Measurements from ENCODE around the gene KLK5.

The KLK5 gene

GRCh38 chr19:50968716-50969412 is 16.0 kb upstream of the KLK5 start:
- no peak for DNase-seq

DNA sequence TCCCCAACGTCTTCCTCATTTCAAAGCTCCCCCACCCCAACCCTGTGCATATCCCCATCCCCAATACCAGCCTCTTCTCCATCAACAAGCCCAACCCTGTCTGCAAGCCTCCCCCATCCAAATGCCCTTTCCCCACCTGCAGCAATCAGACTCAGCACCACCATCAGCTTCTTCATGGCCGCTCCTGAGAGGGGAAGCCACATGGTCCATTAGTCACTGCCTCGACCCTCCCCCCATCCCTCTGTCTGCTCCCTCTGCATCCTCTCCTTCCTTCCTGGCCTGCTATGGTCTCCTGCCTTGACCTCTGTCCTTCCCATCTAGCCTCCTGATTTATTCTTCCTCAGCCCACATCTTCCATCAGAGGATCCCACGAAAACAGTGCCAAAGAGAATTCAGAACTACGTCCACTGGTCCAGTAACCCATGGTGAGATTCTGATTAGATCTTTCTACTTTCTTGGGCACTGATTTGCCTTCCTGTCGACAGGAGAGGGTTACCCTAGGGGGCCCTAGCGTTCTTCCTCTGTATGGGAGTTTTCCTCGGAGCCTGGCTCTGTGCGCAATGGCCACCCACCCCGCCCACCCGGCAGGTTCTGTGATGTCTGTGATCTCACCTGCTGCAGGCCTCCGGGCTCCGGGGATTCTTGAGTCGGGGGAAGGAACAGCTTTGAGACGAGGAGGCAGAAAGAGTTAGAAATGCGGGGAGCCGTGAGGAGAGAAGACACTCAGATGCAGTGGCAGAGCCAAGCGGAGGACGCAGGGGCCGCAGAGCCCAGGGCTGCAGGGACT is 15.3 kb upstream of the KLK5 start:
- DNase-seq = no peak

- DNase-seq = no peak
Measured at GRCh38 chr19:50964266-50964665, 11.4 kb upstream of the KLK5 start.

DNA sequence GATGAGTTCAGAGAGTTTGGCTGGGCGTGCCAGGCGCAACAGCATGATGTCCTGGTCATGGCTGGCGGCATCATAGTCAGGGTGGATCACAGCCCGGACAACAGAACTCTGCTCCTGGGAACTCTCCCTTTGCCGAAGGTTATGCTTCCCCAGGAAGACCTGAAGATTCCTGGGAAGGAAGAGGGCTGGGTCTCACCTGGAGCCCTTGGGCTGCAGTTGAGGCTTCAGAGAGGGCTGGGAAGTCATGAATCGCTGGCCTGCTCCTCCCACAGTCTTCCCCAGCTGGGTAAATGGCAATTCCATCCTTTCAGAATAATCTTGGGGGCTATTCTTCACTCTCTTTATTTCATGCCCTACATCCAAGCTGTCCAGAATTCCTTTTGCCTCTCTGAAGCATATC is 10.5 kb upstream of the KLK5 start:
- no peak for DNase-seq

DNA sequence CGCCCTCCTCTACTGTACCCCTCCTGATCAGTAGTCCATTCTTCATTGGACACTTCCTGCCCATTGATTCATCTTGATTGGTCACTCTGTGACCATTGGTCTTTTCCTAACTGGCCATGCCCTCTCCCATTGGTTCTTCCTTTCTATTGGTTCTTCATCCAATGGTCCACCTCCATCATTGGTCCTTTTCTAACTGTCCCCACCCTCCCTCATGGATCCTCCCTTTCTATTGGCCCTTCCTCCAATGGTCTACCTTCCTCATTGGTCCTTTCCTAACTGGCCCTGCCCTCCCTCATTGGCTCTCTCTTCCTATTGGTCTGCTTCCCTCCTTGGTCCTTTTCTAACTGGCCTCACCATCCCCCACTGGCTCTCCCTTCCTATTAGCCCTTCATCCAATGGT is 9.4 kb upstream of the KLK5 start:
- DNase-seq = no peak

DNA sequence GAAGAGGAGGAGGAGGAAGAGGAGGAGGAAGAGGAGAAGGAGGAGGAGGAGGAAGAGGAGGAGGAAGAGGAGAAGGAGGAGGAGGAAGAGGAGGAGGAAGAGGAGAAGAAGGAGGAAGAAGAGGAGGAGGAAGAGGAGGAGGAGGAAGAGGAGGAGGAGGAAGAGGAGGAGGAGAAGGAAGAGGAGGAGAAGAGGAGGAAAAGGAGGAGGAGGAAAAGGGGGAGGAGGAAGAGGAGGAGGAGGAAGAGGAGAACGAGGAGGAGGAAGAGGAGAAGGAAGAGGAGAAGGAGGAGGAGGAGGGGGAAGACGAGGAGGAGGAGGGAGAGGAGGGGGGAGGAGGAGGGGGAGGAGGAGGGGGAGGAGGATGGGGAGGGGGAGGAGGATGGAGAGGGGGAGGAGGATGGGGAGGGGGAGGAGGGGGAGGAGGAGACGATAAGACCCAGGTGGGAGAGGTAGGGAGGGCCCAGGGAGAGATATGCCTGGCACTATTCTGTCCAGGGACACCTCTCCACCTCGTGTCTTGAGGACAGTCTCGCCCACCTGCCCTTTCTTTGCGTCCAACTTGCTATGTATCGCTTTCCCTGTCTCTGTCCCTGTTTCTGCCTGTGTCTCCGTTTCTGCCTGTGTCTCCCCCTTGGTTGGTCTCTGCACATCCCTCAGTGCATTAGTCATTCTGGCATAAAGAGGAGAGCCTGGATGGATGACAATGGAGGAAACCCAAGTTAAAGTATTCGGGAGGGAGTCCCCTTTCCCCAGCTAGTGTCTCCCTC is 7.1 kb upstream of the KLK5 start:
- no peak for DNase-seq

- no peak for DNase-seq
Measured at GRCh38 chr19:50957587-50957986, 4.7 kb upstream of the KLK5 start.

DNA sequence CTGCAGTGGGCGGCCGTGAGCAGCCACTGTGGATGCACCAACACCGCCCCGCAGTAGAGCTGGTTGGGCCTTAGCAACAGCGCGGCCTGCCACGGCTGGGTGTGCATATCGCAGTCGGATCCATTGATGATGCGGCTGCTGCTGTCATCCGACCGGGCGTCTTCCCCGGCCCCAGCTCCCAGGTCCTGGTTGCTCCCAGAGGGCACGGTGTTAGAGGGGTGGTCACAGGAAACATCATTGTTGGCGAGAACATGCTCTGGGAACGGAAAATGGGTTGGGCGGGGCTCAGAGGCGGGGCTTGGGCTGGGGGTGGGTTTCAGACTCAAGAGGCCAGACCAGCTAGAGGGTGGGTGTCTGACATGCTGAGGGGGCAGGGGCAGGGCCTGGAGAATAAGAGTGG is 3.0 kb downstream of the KLK5 start:
- no peak for DNase-seq

DNA sequence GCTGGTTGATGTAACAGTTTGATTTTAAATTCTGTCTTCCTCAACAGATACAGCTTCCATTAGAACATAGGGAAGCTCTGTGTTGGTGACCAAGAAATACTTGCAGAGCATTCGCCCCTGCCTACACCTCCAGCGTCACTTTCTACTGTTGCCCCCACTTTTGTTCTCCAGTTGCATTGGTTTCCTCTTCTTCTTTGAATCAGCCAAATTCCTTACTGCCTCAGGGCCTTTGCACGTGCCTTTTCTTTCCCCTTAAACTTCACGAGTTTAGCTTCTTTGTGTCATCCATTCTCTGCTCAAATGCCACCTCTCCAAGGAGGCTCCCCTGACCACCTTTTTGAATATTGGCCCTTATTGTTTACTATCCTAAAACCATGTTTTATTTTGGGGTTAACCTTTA is 5.7 kb downstream of the KLK5 start:
- DNase-seq = no peak

DNA sequence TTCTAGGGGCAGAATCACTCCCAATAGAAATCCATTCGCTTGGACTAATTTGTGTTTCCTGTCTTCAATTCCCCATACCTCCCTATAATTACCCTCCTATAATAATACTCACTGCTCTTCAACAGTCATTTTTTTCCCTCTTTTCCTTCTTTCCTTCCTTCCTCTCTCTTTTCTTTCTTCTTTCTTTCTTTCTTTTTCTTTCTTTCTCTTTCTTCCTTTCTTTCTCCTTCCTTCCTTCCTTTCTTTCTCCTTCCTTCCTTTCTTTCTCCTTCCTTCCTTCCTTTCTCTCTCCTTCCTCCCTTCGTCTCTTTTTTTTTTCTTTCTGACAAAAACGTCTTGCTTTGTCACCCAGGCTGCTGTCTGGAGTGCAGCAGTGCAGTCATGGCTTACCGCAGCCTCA is 8.0 kb downstream of the KLK5 start:
- DNase-seq = no peak

DNA sequence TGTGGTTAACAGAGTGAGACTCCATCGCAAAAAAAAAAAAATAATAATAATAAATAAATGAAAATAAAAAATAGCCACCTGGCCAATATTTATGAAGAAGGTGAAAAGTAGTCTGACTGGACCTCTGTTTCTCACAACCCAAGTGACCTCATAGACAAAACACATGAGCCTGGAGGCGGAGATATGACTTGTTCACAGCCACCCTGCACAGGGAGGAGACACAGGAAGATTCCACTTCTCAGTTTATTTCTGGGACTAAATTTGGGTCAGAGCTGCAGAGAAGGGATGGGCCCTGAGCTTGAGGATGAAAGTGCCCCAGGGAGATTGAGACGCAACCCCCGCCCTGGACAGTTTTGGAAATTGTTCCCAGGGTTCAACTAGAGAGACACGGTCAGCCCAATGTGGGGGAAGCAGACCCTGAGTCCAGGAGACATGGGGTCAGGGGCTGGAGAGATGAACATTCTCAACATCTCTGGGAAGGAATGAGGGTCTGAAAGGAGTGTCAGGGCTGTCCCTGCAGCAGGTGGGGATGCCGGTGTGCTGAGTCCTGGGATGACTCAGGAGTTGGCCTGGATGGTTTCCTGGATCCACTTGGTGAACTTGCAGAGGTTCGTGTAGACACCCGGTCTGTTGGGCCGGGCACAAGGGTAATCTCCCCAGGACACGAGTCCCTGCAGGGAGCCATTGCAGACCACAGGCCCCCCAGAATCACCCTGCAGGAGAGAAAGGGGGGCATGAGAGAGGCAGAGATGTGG is 9.6 kb downstream of the KLK5 start:
- no peak for DNase-seq

DNA sequence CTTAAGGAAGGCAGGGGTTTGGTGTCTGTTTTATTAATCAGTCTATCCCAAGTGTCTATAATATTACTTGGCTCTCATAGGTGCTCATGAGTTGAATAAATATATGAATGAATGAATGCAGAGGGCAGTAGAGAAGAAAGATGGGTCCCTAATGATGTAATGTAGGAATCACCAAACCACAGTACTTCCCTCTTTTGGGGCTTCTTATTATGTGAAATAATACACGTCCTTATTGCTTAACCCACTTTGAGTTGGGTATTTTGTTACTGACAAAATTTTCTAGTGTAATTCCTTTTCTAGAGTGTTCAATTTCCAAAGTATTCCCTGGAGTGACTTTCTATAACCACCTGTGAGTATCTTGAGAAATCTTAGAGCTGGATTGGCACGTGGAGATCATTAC is 13.2 kb downstream of the KLK5 start:
- DNase-seq = no peak

DNA sequence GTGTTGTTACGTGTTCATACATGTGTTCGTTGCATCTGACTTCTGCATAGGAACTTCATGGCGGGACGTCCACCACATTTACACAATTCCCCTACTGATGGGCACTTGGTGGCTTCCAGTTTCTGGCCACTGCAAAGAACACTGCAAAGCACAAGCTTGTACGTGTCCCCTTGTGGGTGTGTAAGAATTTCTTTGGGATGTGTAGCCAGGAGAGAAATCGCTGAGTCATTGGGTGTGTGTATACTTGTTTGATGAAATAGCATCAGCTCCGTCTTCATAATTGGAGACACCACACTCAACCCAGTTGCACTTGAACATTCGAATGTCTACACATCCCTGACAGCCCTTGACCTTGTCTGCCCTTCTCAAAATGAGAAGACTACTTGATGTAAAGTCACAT is 19.2 kb downstream of the KLK5 start:
- DNase-seq = no peak

DNA sequence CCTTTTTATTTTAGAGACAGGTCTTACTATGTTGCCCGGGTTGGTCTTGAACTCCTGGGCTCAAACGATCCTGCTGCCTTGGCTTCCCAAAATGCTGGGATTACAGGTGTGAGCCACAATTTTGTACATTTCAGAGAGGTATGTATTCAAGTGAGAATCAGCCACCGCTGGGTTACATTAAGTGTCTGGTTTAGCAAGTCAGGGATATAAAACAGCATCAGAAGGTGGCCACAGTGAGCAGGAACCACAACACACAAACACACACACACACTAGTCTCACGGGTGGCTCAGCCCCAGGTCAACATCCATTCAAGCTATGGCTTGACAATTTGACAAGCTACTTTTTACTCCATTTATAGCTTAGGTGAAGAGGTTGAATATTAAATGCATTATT is 20.2 kb downstream of the KLK5 start:
- DNase-seq = no peak

DNA sequence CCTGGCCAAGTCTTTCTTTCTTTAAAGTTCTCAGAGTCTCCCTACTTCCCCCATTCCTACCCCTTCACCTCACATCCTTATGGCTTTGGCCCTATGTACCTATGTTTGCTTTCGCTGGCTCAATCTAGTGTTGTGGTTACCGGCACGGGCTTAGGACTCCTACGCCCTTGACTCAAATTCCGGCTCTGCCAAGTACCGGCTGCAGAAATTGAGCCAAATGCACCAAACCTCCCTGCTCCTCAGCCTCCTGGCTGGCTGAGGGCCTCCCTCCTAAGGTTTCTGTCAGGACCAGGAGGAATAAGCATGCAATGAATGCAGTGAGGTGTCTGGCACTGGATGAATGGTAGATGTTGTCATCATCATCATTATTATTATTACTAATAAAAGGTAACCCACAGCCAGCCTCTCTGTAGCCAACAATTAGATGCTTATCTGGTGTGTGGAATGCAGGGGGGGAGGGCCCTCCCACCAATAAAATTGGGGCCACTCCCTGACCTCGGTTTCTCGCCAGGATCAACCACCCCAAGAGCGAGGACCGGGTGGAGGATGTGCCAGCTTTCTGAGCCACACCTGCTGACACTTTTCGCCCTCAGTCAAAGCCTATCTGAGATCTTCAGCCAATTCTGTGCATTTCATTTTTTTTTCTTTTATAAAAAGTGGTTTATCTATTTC is 20.7 kb downstream of the KLK5 start:
- no peak for DNase-seq

GRCh38 chr19:50931023-50931422 is 21.8 kb downstream of the KLK5 start:
- DNase-seq = no peak

GRCh38 chr19:50928831-50929230 is 24.0 kb downstream of the KLK5 start:
- DNase-seq = no peak

- no peak for DNase-seq
Measured at GRCh38 chr19:50926144-50926543, 26.7 kb downstream of the KLK5 start.

- DNase-seq = no peak
Measured at GRCh38 chr19:50925734-50926133, 27.1 kb downstream of the KLK5 start.

GRCh38 chr19:50924586-50924985 is 28.3 kb downstream of the KLK5 start:
- no peak for DNase-seq

DNA sequence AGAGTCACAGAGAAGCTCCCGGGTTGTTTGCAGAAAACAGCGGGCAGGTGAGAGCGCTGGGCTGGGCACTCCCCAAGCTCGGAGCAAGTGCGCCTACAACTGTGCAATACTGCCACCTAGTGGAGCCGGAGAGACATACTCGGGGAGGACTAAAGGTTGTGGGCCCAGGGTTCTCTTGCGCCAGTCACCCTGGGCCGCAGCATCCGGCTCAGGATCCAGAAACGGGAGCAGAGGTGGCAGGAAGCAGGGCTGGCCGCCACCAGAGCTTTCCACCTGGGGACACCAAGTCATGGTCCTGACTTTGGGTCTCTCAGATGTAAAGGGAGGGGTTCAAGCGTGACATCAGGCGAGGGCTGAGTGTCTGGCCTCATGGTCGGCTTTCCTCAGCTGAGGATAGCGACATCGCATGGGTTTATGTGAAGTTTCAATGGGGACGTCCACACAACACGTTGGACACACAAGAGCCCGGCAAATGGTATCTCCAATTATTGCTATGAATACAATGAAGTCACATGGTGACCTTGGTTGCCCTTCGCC is 30.5 kb downstream of the KLK5 start:
- peak; percentile 84 for DNase-seq
